Cardiac septum (tissue), 1 donor: ENCODE results near the gene RHOB. TPM values are rescaled to one million over a fixed set of nuclear protein-coding genes. Genes with fewer than 3 reads are reported as not detected.

Experiments used
- DNase-seq: peaks from one replicate; pipeline ENCODE4 v3.0.0-alpha.2; 2020; ENCODE audit warnings: low spot score
- intact Hi-C: fragments of 100-400 bp; cut with DNase I; formaldehyde crosslinking; loops from one replicate; pipeline ENCODE4 v1.14.0; 2022
- total RNA-seq: library from RNA; stranded (reverse); fragmentation: NEBNext Ultra II Directional; extraction: Animal tissue kit (Norgen Biotek cat#: 25700); gene quantifications from one replicate; pipeline ENCODE4 v1.2.1, GENCODE V29; 2021
- donor health status: DM: no; HTN: no; CAD: no.

RHOB gene
- total RNA-seq, 1 donor from 2014 or later: 98.4 TPM

DNA sequence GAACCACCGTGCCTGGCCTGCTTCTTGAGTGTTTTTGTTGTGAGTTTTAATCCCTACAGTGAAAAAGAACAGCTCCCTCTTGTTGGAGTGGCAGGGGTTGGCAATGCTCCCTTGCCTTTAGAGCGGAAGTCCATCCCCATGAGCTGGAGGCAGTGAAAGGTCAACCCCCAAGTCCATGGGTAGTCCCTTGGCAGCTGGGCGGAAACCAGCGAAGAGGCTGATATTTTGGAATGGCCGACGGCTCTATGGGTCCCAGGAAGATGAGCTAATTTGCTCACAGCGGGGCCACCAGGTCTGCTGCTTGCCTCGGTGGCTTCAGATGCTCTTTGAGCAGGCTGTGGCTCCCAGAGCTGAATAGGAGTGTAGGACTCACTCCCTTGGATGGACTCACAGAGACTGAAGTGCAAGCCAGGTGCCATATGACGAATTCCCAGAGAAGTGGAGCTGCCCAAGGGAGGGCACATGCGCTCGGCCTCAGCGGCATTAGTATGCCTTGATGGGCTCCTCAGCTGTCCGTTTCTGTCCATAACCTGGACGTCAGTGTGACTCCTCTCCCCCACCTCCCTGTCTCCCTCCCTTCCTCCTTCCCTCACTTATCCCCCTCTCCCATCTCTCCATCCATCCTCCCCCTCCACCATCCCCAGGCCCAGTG is 25.4 kb upstream of the RHOB start:
- DNase-seq: no peak
- intact Hi-C loops: no loop called here

DNA sequence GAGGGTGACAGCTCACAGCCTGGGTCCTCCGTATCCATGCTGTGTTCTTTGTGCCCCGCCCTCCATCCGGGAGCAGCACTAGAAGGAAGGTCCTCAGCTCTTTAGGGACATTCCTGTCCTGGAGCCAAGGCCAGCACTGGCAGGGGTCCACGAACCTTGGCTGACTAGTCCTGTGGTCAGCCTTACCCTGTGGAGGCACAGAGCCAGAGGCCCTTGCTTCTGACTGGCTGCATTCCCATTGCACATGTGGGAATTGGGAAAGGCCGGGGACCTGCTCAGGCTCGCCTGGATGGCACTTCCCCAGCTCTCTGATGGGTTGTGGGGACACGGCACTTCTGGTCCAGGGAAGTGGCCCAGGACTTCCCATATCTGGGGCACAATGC is 24.9 kb upstream of the RHOB start:
- intact Hi-C loops: no loop called here
- DNase-seq: peak; percentile 92

DNA sequence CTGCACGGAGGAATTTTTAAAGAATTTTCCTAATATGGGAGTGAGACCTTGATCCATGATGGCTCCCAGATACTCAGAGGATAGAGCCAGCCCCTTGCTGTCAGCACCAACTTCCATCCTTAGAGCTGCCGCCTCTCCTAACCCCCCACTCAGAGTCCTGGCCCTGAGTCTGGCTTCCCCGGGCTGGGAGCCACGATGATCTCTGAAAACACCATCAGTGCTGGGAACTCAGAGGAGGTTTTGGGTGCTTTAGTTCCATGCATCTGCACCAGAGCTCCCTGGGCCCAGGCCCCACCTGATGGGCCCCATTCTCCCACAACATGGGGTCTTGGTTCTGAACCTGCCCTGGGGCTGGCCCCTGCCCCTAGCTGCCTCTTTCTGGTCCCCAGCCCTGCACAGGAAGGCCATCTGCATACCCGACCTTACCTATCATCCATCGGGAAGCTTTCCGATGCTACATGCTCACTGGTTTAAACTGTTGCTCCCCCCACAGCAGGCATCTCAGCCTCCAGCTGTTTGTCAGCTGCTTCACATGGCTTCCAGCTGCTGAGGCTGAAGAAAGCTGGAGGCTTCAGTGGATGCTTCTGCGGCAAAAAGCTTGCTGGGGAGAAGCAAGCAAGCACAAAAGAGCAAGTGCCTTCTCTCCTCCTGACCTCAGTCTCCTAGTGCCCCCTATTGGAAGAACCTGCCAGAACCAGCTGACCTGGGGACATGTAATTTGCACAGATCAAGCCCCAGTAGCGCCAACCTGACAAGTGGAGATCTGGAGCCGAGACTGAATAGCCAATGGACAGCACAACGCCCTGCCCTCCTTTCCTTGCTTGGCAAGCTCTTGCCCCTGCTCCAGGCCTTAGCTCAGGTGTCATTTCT is 24.2 kb upstream of the RHOB start:
- no peak for DNase-seq
- intact Hi-C loops: no loop called here

DNA sequence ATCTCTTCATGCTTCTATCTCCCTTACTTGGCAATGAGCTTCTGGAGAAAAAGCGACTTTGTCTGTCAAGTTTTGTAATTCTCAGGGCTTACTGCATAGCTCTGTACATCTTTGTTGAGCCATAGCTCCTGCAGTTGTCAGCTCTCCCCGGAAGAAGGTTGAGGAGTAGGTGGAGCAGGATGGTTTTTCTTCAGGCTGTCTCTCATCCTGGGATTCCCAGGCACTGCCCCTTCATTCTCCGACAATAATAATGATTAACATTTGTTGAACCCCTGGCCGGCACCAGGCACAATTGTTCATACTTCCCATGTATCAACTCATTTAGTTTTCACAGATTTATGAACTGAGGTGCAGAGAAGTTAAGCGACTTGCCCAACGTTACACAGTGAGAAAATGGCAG is 23.5 kb upstream of the RHOB start:
- no peak for DNase-seq
- intact Hi-C loops: no loop called here

GRCh38 chr2:20423847-20424246 is 23.0 kb upstream of the RHOB start:
- no peak for DNase-seq
- intact Hi-C loops: no loop called here

DNA sequence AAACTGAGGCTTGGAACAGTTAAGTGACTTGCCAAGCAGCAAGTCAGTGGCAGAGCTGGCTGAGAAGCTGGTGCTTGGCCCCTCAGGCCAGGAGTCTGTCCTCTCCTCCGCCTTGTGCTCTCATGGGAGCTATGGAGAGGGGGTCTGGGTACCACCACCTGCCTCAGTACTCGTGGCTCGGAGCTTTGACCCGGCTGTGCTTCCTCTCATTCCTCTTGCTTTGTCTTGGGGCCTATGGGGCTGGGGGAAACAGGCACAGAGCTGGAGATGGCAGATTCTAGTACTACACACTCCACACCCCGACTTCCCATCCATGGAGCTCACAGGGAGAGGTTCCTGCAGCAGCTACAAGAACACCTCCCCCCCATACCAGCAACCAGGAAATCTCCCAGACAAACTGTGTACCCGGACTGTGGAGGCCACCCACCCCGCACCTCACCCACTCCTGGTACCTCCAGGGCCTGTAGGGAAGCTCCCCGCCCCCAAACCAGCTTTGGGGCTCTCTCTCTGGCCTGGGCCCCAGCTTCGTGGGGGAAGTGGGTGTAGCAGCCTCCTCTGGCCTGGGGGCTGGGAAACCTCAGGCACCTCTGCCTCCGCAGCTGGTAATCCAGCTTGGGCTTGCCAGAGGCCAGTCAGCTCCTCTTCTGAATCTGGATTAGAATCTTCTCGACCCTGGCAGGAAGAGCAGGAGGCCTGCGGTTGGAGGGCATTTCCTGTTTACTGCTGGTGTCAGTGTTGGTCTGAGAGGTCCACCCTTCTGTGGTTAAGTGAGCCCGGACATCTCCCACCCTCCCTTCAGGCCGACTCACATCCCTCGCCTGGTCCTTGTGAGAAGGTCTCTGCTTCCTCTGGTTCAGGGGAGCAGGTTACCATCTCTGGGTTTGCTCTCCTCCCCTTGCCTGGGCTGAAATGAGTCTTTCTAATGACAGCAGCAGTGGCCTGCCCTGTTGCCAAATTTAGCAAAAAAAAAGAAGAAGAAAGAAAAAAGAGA is 22.3 kb upstream of the RHOB start:
- DNase-seq: peak; percentile 88
- intact Hi-C loops: no loop called here

DNA sequence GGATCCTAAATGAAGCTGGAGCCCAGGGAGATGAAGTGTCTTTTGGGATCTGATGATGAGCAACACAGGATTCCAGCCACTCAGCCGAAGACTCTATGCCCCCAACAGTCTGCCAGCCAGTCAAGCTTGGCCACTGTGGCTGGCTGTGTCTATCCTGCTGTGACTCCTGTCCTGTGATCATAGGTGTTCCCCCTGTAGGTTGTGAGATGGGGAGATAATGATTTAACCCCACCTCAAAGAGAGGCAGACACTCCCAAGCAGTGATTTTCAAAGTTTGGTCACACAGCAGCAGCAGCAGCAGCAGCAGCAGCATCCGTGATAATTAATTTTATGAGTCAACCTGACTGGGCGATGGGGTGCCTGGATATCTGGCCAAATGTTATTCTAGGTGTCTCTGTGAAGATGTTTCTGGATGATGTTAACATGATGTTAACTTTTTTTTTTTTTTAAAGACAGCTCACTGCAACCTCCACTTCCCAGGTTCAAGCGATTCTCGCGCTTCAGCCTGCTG is 21.4 kb upstream of the RHOB start:
- DNase-seq: no peak
- intact Hi-C loops: no loop called here

GRCh38 chr2:20425884-20426283 is 21.0 kb upstream of the RHOB start:
- no peak for DNase-seq
- intact Hi-C loops: no loop called here

DNA sequence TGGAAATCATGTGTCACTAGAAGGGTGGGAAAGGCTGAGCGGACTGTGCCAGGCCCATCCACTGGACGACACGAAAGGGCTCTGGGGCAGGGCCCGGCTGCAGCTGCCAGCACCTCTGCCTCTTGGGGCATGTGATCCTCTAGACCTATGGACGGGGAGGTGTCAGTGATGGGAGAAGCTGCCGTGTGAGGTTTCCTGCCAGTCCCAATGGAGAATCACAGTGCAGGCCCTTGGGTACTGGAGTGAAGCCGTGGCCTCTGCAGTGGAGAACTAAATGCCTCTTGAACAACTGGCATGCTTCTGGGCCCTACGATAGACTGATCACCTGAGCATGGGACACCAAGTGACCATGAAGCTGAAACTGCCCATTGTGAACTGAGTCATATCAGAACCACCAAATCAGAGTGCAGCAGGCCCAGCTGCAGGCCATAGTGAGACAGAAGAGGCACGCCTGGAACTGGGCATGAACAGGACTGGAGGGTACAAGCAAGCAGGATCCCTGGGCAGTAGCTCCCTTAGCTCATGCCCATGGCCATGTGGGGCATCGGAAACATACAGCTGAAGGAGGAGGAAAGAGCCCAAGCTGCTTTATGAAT is 18.8 kb upstream of the RHOB start:
- no peak for DNase-seq
- intact Hi-C loops: no loop called here

DNA sequence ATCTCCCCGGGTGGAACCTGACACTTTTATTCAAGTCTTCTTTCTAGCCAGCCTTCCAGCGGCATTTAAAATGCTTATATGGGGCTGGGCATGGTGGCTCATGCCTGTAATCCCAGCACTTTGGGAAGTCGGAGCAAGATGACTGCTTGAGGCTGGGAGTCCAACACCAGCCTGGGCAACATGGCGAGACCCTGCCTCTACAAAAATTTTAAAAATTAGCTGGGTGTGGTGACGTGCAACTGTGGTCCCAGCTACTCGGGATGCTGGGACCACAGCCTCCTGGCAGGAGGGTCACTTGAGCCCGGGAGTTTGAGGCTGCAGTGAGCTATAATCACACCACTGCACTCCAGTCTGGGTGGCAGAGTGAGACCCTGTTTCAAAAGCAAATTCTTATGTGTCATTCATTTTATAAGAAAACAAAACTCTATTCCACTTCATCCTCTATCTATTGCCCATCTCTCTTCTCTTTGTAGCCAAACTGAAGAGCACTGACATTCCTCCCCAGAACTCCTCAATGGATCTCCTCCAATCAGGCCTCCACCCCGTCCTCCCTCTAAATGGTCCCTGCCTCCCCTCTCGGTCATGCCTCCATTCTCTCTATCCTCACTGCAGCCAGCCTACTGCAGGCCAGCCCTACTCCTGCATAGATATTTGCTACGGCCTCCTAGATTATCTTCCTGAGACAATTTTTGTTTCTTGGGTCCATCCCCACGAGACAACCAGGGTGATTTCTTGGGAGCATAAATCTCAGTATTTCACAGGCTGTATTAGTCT is 18.0 kb upstream of the RHOB start:
- intact Hi-C loops: no loop called here
- DNase-seq: no peak

DNA sequence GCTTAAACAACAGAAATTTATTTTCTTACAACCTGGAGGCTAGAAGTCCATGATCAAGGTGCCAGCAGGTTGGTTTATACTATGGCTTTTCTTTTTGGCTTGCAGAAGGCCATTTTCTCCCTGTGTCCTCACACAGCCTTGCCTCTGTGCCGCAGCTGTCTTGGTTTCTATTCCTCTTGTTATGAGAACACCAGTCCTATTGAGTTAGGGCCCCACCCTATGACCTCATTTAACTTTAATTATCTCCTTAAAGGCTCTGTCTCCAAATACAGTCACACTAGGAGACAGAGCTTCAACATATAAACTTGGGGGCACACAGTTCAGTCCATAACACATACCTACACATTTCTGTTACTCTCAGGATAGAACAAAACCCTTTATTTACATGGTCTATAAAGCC is 17.3 kb upstream of the RHOB start:
- intact Hi-C loops: no loop called here
- no peak for DNase-seq

DNA sequence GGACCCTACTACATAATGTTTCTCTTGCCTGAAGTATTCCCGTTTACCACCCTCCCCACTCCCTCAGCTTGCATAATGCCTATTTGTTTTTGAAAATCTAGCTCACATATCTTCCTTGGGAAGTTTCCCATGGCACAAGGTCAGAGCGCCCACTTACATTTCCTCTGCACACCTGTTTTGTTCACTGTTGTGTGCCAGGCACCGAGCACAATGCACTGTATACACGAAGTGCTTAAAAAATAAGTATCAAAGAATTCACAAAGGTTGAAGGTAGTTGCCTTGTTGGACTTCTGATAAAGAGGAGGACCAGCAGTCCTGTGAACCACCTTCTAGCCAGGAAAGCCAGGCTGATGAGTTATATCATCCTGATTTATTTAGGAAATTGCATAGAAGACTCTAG is 16.8 kb upstream of the RHOB start:
- intact Hi-C loops: no loop called here
- no peak for DNase-seq

DNA sequence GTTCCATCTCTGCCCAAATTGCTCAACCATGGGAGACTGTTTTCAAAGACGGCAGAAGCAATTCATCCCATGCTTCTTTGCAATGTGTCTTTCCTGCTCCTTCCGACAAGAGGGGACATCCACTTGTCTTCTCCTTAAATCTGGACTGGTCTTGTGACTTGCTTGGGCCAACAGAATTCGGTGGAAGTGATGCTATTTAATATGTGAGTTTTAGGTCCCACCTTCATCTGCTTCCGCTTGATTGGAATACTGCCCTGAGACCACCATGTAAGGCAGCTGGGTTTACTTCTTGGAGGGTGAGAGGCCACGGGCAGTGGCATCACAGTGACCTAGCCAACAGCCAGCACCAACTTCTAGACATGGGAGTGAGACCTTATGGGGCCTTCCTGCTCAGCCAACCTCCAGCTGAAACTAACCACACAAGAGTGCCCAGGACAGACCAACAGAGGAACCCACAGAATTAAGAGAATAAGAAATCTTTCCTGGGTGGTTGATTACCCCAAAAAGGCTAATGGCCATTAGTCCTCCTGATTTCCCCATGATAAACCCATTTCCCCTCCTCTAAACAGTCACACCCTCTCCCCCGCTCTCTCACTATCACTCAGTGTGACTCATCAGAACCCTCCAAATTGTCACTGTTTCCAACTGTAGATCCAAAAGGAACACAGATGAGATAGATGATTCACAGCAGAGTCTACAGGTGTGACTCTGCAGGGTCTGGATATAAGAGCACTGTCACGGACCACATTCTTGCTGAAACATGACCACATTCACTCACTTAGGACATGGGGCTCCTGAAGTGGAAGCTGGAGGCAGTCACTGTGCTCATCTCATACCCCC is 16.2 kb upstream of the RHOB start:
- peak; percentile 31 for DNase-seq
- intact Hi-C loops: no loop called here

- DNase-seq: no peak
- intact Hi-C loops: no loop called here
Observed at GRCh38 chr2:20431301-20431698, 15.6 kb upstream of the RHOB start.

GRCh38 chr2:20431772-20432171 is 15.1 kb upstream of the RHOB start:
- intact Hi-C loops: no loop called here
- DNase-seq: no peak

DNA sequence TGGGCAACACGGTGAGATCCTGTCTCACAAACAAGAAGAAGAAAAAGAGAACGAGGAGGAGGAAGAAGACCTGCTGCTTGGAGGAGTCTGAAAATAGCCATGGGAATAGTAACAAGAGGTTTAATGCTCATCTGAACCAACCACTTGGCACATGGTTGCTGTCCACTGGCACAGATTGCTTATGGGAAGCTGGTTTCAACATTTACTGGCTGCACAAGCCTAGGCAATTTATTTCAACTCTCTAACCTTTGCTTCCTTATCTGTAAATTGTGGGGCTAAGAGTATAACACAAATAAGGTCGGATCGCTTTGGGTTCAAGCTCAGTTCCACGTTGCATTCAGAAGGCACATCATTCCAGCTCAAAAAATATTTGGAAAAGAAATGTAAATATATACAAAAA is 14.2 kb upstream of the RHOB start:
- intact Hi-C loops: no loop called here
- DNase-seq: no peak

- DNase-seq: no peak
- intact Hi-C loops: no loop called here
Observed at GRCh38 chr2:20433249-20433648, 13.6 kb upstream of the RHOB start.

DNA sequence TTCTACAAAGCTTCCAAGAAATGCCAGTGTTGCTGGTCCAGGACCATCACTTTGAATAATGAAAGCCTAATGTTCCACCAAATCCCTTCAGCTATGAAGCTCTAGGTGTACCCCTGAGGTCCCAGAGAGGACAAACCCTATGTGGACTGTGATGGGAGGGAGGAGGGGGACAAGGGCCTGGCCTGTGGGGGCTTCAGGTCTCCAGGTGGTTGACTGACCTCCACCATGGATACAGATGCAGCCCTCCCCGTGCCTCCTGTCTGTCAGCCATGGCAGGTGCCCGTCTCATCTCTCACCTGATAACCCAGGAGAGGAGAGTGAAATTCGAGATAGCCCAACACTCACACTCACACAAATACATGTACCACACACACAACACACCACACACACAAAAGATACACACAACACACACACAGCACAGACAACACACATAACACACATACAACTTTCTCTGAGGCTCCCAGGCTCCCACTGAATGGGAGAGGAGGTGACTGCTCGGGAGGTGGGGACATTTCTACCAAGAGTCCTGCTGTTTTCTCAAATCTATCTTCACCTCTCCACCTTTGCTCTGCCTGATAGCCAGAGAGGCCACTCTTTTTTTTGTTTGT is 12.8 kb upstream of the RHOB start:
- DNase-seq: no peak
- intact Hi-C loops: no loop called here
